GM19397 (cell line): ENCODE measurements around the gene NCOA7.

ENCODE experiments used
- ATAC-seq: cut with Tn5 transposase; IDR thresholded peaks from one replicate; pipeline ENCODE4 v1.9.1; 2021; ENCODE audit warnings: mild to moderate bottlenecking, moderate library complexity; ENCODE audit not compliant: unreplicated experiment

Gene NCOA7

GRCh38 chr6:125810445-125810844 lies 19.7 kb downstream of the NCOA7 start:
- no peak for ATAC-seq

- no peak for ATAC-seq
Measured at GRCh38 chr6:125811259-125811658, 20.5 kb downstream of the NCOA7 start.

DNA sequence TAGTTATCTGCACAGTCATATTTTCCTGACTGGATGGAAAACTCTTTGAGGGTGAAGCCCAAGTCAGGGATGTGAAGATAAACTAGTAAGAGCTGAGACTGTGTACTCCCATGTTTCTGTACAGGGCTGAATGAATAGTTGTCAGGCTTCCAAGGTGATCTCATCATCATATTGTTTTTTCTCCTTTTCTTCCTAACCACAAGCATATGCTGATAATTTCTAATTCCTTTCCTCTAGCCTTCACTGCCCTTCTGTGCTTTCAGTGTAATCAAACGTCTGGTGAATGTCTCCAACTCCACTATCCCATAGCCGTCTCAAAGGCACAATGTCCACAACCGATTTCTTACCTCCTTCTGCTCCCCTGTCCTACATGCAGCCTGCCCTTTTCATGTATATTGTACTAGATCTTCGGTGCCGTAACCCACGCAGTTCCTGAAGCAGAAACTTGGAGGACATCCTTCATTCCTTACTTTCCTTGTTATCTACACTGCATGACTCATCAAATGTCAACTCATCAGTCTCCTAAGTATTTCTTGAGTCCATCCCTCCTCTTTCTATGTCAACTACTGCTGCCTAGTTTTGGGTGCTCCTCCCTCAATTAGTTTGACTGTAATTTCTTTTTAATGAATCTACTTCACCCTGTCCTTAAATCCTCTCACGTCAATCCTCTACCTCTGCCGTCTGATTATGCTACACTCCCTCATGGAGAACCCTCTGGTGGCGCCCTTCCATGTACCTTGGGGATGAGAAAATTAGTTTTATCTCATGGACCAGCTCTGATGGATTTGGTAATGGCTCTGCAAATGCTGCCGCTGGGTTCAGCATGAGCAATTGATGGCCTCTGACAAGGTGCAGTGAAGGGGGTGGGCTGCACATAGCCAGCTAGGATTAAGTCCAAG lies 21.9 kb downstream of the NCOA7 start:
- ATAC-seq = no peak

DNA sequence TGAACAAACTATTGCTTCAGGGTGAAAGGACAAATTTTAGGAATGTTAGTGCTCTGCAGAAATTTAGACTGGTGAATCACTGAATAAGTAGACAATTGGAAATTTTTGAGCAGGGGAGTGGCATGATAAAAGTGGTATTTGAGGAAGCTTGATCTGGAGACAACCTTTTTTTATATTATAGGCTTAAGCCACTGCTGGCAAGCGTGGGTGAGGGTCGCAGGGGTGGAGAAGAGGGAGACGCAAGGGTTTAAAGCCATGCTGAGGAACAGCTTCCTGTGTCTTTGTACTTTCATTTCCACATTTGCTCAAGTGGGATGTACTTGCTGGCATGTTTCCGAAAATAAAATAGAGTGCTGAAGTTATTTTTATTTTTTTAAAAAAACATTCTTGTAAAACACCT lies 23.7 kb downstream of the NCOA7 start:
- no peak for ATAC-seq

DNA sequence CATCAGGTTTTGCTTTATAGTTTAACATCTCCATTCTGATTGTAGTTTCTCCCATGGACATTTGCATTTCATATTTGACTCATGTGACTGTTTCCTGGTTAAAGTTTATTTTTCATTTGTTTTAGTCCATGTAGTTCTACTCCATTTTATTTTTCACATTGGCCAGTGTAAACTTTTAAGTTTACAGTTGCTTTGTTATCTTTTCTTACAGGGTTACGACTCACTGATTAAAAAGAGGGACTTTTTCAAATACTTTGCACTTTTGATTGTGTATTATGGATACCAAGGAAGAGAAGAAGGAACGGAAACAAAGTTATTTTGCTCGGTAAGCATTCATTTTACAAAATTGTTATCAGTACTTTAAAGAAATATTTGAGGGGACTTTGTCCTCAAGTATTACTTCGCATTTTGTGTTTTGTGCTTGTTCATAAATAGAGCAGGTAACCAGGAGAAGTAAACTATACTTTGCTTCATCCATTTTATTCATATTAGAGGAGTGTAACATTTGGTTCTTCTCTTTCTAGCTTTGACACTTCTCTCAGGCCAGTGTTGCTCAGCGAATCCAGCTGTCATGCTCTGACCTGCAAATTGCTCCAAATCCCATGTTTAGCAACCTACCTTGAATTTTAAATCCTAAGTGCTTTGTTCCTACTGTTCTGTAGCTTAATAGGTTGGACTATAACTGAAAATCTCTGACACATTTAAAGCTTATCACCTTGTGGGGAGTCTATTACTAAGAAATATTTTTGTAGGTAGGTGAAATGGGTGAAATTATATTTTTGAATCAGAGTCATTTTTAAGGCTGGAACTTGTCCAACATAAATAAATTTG lies 24.5 kb downstream of the NCOA7 start:
- no peak for ATAC-seq

GRCh38 chr6:125816828-125817280 lies 26.1 kb downstream of the NCOA7 start:
- no peak for ATAC-seq

- no peak for ATAC-seq
Measured at GRCh38 chr6:125818225-125818657, 27.5 kb downstream of the NCOA7 start.

GRCh38 chr6:125818772-125819260 lies 28.1 kb downstream of the NCOA7 start:
- no peak for ATAC-seq

GRCh38 chr6:125819535-125820326 lies 29.0 kb downstream of the NCOA7 start:
- no peak for ATAC-seq

DNA sequence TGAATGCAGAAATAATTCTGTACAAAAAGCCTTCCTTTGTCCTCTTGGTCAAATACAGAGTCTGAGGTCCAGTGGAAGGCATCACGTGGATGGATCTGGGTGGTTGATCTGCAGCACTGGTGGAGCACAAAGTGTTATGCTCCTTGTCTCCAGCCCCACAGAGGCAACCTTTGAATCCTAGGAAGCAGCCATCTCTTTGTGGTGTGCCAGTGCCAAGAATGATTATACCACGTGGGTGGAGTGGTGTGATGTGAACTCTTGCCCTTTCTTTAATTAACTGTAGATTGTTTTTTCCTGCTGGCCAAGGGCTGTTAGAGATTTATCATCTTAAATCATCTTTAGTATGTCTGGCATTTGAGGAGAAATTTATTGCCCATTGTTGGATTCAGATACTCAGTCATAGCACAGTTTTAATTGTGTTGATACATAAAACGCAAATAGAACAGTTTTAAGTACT lies 31.1 kb downstream of the NCOA7 start:
- ATAC-seq = no peak

GRCh38 chr6:125823180-125823579 lies 32.4 kb downstream of the NCOA7 start:
- ATAC-seq = no peak

GRCh38 chr6:125824946-125825771 lies 34.4 kb downstream of the NCOA7 start:
- ATAC-seq = no peak

DNA sequence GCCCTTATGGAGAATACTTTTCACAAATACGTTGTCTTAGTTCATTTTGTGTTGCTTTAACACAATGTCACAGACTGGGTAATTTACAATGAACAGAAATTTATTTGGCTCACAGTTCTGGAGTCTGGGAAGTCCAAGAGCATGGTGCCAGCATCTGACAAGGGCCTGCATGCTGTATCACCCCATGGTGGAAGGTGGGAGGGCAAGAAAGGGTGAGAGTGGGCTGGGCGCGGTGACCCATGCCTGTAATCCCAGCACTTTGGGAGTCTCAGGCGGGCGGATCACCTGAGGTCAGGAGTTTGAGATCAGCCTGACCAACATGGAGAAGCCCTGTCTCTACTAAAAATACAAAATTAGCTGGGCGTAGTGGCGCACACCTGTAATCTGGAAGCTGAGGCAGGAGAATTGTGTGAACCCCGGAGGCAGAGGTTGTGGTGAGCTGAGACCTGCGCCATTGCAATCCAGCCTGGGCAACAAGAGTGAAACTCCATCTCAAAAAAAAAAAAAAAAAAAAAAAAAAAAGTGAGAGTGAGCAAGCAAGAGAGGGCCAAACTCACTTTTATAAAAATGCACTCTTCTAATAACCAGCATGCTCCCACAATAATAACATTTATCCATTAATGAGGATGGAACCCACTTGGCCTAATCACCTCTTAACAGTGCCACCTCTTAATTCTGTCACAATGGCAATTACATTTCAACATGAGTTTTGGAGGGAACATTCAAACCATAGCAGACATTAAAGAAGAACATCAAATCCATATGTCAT lies 36.1 kb downstream of the NCOA7 start:
- no peak for ATAC-seq

- ATAC-seq = no peak
Measured at GRCh38 chr6:125827788-125828320, 37.1 kb downstream of the NCOA7 start.

- ATAC-seq = no peak
Measured at GRCh38 chr6:125828476-125829039, 37.8 kb downstream of the NCOA7 start.

DNA sequence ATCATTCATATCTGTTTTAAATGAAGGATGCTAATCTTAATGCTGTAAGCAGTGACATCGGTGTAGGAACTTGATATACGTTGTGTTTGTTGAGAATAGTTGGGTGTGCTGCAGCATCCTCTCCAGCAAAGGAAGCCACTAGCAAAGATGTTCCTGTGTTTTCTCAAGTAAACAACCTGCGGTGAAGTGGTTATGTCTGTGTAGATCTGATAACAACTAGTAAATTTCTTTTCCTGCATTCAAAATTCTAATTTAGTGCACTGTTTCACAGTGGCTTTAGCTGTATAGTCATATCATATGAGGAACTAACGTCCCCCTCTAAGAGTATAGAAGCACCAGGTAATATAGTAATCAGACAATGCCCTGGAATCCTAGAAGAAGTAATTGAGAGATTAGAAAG lies 38.7 kb downstream of the NCOA7 start:
- no peak for ATAC-seq

GRCh38 chr6:125831659-125832058 lies 40.9 kb downstream of the NCOA7 start:
- ATAC-seq = no peak

- no peak for ATAC-seq
Measured at GRCh38 chr6:125832391-125833117, 41.8 kb downstream of the NCOA7 start.
